GM12874 (cell line): ENCODE measurements around the gene CYP11A1.

Source experiments
- CTCF ChIP-seq: IDR thresholded peaks from 2 replicates; pipeline ENCODE4 v1.5.1; 2011; ENCODE audit warnings: low read depth, mild to moderate bottlenecking, control low read depth, low read length, moderate library complexity; ENCODE audit not compliant: insufficient read depth

CYP11A1 gene

GRCh38 chr15:74384881-74385643, 17.6 kb upstream of the CYP11A1 start:
- TF ChIP-seq CTCF, result no peak

GRCh38 chr15:74384566-74384880, 17.1 kb upstream of the CYP11A1 start:
- TF ChIP-seq CTCF, result no peak

GRCh38 chr15:74383695-74384565, 16.5 kb upstream of the CYP11A1 start:
- TF ChIP-seq CTCF, result no peak

GRCh38 chr15:74383286-74383685, 15.8 kb upstream of the CYP11A1 start:
- no peak for TF ChIP-seq CTCF

- TF ChIP-seq CTCF, result peak; percentile 98
Observed at GRCh38 chr15:74382004-74382816, 14.8 kb upstream of the CYP11A1 start.

- no peak for TF ChIP-seq CTCF
Observed at GRCh38 chr15:74381481-74381880, 14.0 kb upstream of the CYP11A1 start.

GRCh38 chr15:74381190-74381453, 13.7 kb upstream of the CYP11A1 start:
- TF ChIP-seq CTCF, result no peak
